Tibial artery (tissue), 4 donors: ENCODE measurements around the gene MYO15B.

Experiments used
- DNase-seq, 2 donors: peaks; one replicate each; pipeline ENCODE4 v3.0.0-alpha.2; 2019
- H3K27ac ChIP-seq, 2 donors: fragments of 200-600 bp; sonication (generic) in 1 of 2; 1 replicate in 1 of 2; 2 replicates in 1 of 2; pipeline ENCODE4 v1.5.1; 2018 to 2019; ENCODE audit warnings: mild to moderate bottlenecking in 1 of 2
- H3K27me3 ChIP-seq, 2 donors: fragments of 200-600 bp; sonication (generic) in 1 of 2; one replicate each; pipeline versions ENCODE4 v1.5.1 to v1.6.0; 2016 to 2019
- H3K36me3 ChIP-seq, 3 donors: fragments of 200-600 bp; sonication (generic) in 2 of 3; one replicate each; pipeline ENCODE4 v1.5.1; 2016 to 2019; ENCODE audit warnings: mild to moderate bottlenecking in 2 of 3
- H3K4me1 ChIP-seq, 4 donors: fragments of 200-600 bp; sonication (generic) in 2 of 4; 1 replicate in 3 of 4; 2 replicates in 1 of 4; pipeline ENCODE4 v1.5.1; 2016 to 2019
- H3K4me3 ChIP-seq, 2 donors: fragments of 200-600 bp; sonication (generic) in 1 of 2; 1 replicate in 1 of 2; 2 replicates in 1 of 2; pipeline ENCODE4 v1.5.1; 2018 to 2019; ENCODE audit warnings: mild to moderate bottlenecking in 2 of 2
- H3K9me3 ChIP-seq, 3 donors: fragments of 200-600 bp; sonication (generic) in 1 of 3; one replicate each; pipeline ENCODE4 v1.5.1; 2016 to 2019
- intact Hi-C: fragments of 100-400 bp; cut with DNase I; formaldehyde crosslinking; loops from one replicate; pipeline ENCODE4 v1.15.0; 2023; ENCODE audit warnings: low total_unique reads
- TF ChIP-seq, protein P1 (sequence below), 2 experiments: fragments of 200-600 bp in 1 of 2; fragments of 450-650 bp in 1 of 2; IDR thresholded peaks; one replicate each; pipeline ENCODE4 v1.5.1; 2017 to 2019; ENCODE audit warnings: antibody characterized with exemption in 2 of 2, mild to moderate bottlenecking in 1 of 2, moderate library complexity in 1 of 2

Gene MYO15B

DNA sequence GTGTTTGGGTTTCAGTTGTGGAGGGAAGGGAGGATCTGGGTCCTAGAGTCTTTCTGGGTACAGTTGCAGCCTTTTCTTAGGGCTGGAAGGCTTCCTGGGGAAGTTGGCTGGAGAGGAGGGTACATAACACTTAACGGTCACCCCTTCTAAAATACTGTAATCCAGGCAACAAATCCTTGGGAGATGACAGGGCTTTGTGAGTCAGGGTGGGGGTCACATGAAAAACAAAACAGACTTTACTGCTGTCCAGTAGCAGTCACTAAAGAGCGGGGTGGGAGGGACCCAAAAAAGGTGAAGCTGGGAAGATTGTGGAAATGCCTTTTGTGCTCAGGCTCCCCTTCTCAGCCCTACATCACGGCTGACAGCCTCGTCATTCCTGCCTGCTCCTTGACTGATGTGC is 85.9 kb downstream of the MYO15B start:
- Histone ChIP-seq H3K9me3 (no peaks in the 10 kb centered on the region), H3K27me3 (no peaks in the 10 kb centered on the region), H3K27ac (no peak overlapping the region), H3K4me1 (peaks cover 0 to 26% (median 6%) of the 10 kb centered on the region in 4 donors), H3K36me3 (peaks cover 44 to 73% (median 61%) of the 10 kb centered on the region in 3 donors), H3K4me3 (no peak overlapping the region)
- no peak for DNase-seq
- TF ChIP-seq, protein P1, sequence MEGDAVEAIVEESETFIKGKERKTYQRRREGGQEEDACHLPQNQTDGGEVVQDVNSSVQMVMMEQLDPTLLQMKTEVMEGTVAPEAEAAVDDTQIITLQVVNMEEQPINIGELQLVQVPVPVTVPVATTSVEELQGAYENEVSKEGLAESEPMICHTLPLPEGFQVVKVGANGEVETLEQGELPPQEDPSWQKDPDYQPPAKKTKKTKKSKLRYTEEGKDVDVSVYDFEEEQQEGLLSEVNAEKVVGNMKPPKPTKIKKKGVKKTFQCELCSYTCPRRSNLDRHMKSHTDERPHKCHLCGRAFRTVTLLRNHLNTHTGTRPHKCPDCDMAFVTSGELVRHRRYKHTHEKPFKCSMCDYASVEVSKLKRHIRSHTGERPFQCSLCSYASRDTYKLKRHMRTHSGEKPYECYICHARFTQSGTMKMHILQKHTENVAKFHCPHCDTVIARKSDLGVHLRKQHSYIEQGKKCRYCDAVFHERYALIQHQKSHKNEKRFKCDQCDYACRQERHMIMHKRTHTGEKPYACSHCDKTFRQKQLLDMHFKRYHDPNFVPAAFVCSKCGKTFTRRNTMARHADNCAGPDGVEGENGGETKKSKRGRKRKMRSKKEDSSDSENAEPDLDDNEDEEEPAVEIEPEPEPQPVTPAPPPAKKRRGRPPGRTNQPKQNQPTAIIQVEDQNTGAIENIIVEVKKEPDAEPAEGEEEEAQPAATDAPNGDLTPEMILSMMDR (IDR thresholded peaks at IDR 0.05), result no peak
- intact Hi-C loops, result loop anchor here (5.0 kb wide), 1 partner anchor 79 kb away; no protein-coding TSS in a partner anchor
